H9 (cell line): Measurements from ENCODE around the gene KCNMB1. TPM values are rescaled to one million over a fixed set of nuclear protein-coding genes. Genes with fewer than 3 reads are reported as not detected.

Experiments used
- DNase-seq: peaks from one replicate; pipeline ENCODE4 v3.0.0-alpha.2; 2017
- H2AFZ ChIP-seq: one replicate; pipeline ENCODE4 v1.6.1; 2013; ENCODE audit warnings: mild to moderate bottlenecking, low read length, control low read depth, moderate library complexity
- H2AK5ac ChIP-seq: 2 replicates; pipeline ENCODE4 v1.6.1; 2013; ENCODE audit warnings: low read length, control low read depth, mixed read lengths; ENCODE audit not compliant: insufficient read length
- H2BK120ac ChIP-seq: one replicate; pipeline ENCODE4 v1.6.1; 2013; ENCODE audit warnings: low read depth, mild to moderate bottlenecking, low read length, control low read depth, inconsistent platforms; ENCODE audit not compliant: poor library complexity, severe bottlenecking
- H2BK12ac ChIP-seq: 2 replicates; pipeline ENCODE4 v1.6.1; 2013; ENCODE audit warnings: low read length, control low read depth, mixed read lengths, low read depth; ENCODE audit not compliant: insufficient read length
- H2BK15ac ChIP-seq: 2 replicates; pipeline ENCODE4 v1.6.1; 2013; ENCODE audit warnings: low read depth, low read length, control low read depth
- H2BK20ac ChIP-seq: one replicate; pipeline ENCODE4 v1.6.1; 2013; ENCODE audit warnings: low read depth, mild to moderate bottlenecking, low read length, control low read depth, inconsistent platforms; ENCODE audit not compliant: poor library complexity, severe bottlenecking
- H2BK5ac ChIP-seq: 2 replicates; pipeline ENCODE4 v1.6.1; 2013; ENCODE audit warnings: low read length, control low read depth, mixed read lengths; ENCODE audit not compliant: insufficient read length
- H3K14ac ChIP-seq: 2 replicates; pipeline ENCODE4 v1.6.1; 2013; ENCODE audit warnings: low read length, control low read depth; ENCODE audit not compliant: insufficient read depth
- H3K18ac ChIP-seq: 2 replicates; pipeline ENCODE4 v1.6.1; 2013; ENCODE audit warnings: low read depth, mild to moderate bottlenecking, mixed read lengths, low read length, control low read depth; ENCODE audit not compliant: insufficient read length
- H3K23ac ChIP-seq: 2 replicates; pipeline ENCODE4 v1.6.1; 2013; ENCODE audit warnings: low read length, control low read depth, mixed read lengths, low read depth; ENCODE audit not compliant: insufficient read length
- H3K23me2 ChIP-seq: 2 replicates; pipeline ENCODE4 v1.6.1; 2013; ENCODE audit warnings: low read depth, mild to moderate bottlenecking, mixed read lengths, low read length, control low read depth; ENCODE audit not compliant: insufficient read length, poor library complexity, severe bottlenecking
- H3K27ac ChIP-seq: 2 replicates; pipeline ENCODE4 v1.5.1; 2013; ENCODE audit warnings: low read length, control low read depth, mixed read lengths, low read depth; ENCODE audit not compliant: insufficient read length
- H3K27me3 ChIP-seq: 2 replicates; pipeline ENCODE4 v1.6.1; 2013; ENCODE audit warnings: low read length, control low read depth, inconsistent platforms; ENCODE audit not compliant: insufficient read depth
- H3K4ac ChIP-seq: 2 replicates; pipeline ENCODE4 v1.6.1; 2013; ENCODE audit warnings: low read depth, mild to moderate bottlenecking, control low read depth, inconsistent platforms, low read length, moderate library complexity
- H3K4me1 ChIP-seq: 2 replicates; pipeline ENCODE4 v1.6.1; 2013; ENCODE audit warnings: low read length, control low read depth, inconsistent platforms; ENCODE audit not compliant: insufficient read depth
- H3K4me2 ChIP-seq: 2 replicates; pipeline ENCODE4 v1.6.1; 2013; ENCODE audit warnings: low read length, control low read depth, mixed read lengths; ENCODE audit not compliant: insufficient read length, insufficient read depth
- H3K56ac ChIP-seq: 2 replicates; pipeline ENCODE4 v1.6.1; 2013; ENCODE audit warnings: low read depth, mild to moderate bottlenecking, mixed read lengths, low read length, control low read depth; ENCODE audit not compliant: insufficient read length
- H3K79me1 ChIP-seq: 2 replicates; pipeline ENCODE4 v1.6.1; 2013; ENCODE audit warnings: low read depth, mild to moderate bottlenecking, moderate library complexity, low read length, control low read depth, inconsistent platforms; ENCODE audit not compliant: insufficient read depth, poor library complexity, severe bottlenecking
- H3K79me2 ChIP-seq: 2 replicates; pipeline ENCODE4 v1.6.1; 2013; ENCODE audit warnings: low read length, control low read depth, inconsistent platforms; ENCODE audit not compliant: insufficient read depth
- H3K9ac ChIP-seq: 2 replicates; pipeline ENCODE4 v1.6.1; 2013; ENCODE audit warnings: low read length, control low read depth, mixed read lengths; ENCODE audit not compliant: insufficient read length; ENCODE audit errors: extremely low read depth
- H3K9me3 ChIP-seq: one replicate; pipeline ENCODE4 v1.6.1; 2013; ENCODE audit warnings: low read depth, low read length, inconsistent platforms; ENCODE audit not compliant: control insufficient read depth
- H3T11ph ChIP-seq: one replicate; pipeline ENCODE4 v1.6.1; 2013; ENCODE audit warnings: mild to moderate bottlenecking, low read length, control low read depth, inconsistent platforms
- H4K20me1 ChIP-seq: one replicate; pipeline ENCODE4 v1.6.1; 2013; ENCODE audit not compliant: control insufficient read depth, insufficient read length, insufficient read depth
- H4K5ac ChIP-seq: 2 replicates; pipeline ENCODE4 v1.6.1; 2013; ENCODE audit warnings: low read depth, mild to moderate bottlenecking, mixed read lengths, low read length, control low read depth; ENCODE audit not compliant: insufficient read length
- H4K8ac ChIP-seq: replicated peaks from 2 replicates; pipeline ENCODE4 v1.6.1; 2013; ENCODE audit warnings: low read length, control low read depth, mixed read lengths, low read depth; ENCODE audit not compliant: insufficient read length
- H4K91ac ChIP-seq: 2 replicates; pipeline ENCODE4 v1.6.1; 2013; ENCODE audit warnings: low read depth, mild to moderate bottlenecking, moderate library complexity, mixed read lengths, low read length, control low read depth; ENCODE audit not compliant: insufficient read length
- H3K27ac Mint-ChIP-seq, 3 experiments: 2 replicates in 2 of 3; 3 replicates in 1 of 3; pipeline ENCODE4 v1.8.0; 2020 to 2021; ENCODE audit warnings: mixed read lengths in 3 of 3, mild to moderate bottlenecking in 1 of 3, moderate library complexity in 1 of 3
- H3K27me3 Mint-ChIP-seq: 2 replicates; pipeline ENCODE4 v1.8.0; 2021; ENCODE audit warnings: low read depth, mild to moderate bottlenecking, moderate library complexity, mixed read lengths
- H3K36me3 Mint-ChIP-seq, 3 experiments: 2 replicates in 2 of 3; 3 replicates in 1 of 3; pipeline ENCODE4 v1.8.0; 2020 to 2021; ENCODE audit warnings: low read depth in 3 of 3, mixed read lengths in 3 of 3; ENCODE audit not compliant: insufficient read depth in 1 of 3
- H3K4me1 Mint-ChIP-seq, 2 experiments: 2 replicates each; pipeline ENCODE4 v1.8.0; 2020; ENCODE audit warnings: mixed read lengths in 2 of 2
- H3K4me3 Mint-ChIP-seq, 2 experiments: 2 replicates in 1 of 2; 3 replicates in 1 of 2; pipeline ENCODE4 v1.8.0; 2020 to 2021; ENCODE audit warnings: mild to moderate bottlenecking in 2 of 2, mixed read lengths in 2 of 2, moderate library complexity in 1 of 2
- H3K9me3 Mint-ChIP-seq, 2 experiments: 2 replicates in 1 of 2; 3 replicates in 1 of 2; pipeline ENCODE4 v1.8.0; 2020; ENCODE audit warnings: mild to moderate bottlenecking in 2 of 2, mixed read lengths in 2 of 2, moderate library complexity in 1 of 2
- WGBS: extraction: QIAGEN DNeasy Blood & Tissue Kit; methylation state at CpG from one replicate; pipeline ENCODE4 v1.1.7; 2013; ENCODE audit warnings: missing lambda C conversion rate, low lambda C conversion rate, mixed read lengths; ENCODE audit not compliant: insufficient read length; ENCODE audit errors: extremely low coverage; 5-methylcytosine and 5-hydroxymethylcytosine counted together
- total RNA-seq: library from RNA; stranded (reverse); gene quantifications from 2 replicates; pipeline ENCODE4 v1.2.1, GENCODE V29; 2021
- TF ChIP-seq, protein P1 (sequence below): fragments of 200-600 bp; sonication (generic); conservative IDR thresholded peaks from 3 replicates; pipeline ENCODE4 v1.8.0; 2021; ENCODE audit warnings: antibody characterized with exemption, mild to moderate bottlenecking

The KCNMB1 gene
- total RNA-seq, 1 experiment from 2014 or later = 0.28 TPM

- no peak overlapping the region for H3K4me3 Mint-ChIP-seq
- TF ChIP-seq, protein P1, sequence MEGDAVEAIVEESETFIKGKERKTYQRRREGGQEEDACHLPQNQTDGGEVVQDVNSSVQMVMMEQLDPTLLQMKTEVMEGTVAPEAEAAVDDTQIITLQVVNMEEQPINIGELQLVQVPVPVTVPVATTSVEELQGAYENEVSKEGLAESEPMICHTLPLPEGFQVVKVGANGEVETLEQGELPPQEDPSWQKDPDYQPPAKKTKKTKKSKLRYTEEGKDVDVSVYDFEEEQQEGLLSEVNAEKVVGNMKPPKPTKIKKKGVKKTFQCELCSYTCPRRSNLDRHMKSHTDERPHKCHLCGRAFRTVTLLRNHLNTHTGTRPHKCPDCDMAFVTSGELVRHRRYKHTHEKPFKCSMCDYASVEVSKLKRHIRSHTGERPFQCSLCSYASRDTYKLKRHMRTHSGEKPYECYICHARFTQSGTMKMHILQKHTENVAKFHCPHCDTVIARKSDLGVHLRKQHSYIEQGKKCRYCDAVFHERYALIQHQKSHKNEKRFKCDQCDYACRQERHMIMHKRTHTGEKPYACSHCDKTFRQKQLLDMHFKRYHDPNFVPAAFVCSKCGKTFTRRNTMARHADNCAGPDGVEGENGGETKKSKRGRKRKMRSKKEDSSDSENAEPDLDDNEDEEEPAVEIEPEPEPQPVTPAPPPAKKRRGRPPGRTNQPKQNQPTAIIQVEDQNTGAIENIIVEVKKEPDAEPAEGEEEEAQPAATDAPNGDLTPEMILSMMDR = no peak
These were observed 41.8 kb upstream of the KCNMB1 start for GRCh38 chr5:170430866-170431437.

More at GRCh38 chr5:170430866-170431437, 41.8 kb upstream of the KCNMB1 start:
- peaks cover 3 to 7% of the 10 kb centered on the region in 2 experiments; a peak in 3 of 5 replicates for H3K9me3 Mint-ChIP-seq
- H2BK5ac ChIP-seq = no peak overlapping the region
- no peak overlapping the region for H4K5ac ChIP-seq
- no peak overlapping the region for H3K23ac ChIP-seq
- H3K23me2 ChIP-seq = no peaks in the 10 kb centered on the region
- H2BK120ac ChIP-seq = no peak overlapping the region
- no peaks in the 10 kb centered on the region for H3K9me3 ChIP-seq
- H2BK12ac ChIP-seq = no peak overlapping the region
- peaks cover 0 to 6% (median 0%) of the 10 kb centered on the region in 3 experiments; a peak in 2 of 7 replicates for H3K36me3 Mint-ChIP-seq
- H2AFZ ChIP-seq = no peak overlapping the region
- H3K4me1 Mint-ChIP-seq = peaks cover 16 to 25% of the 10 kb centered on the region in 2 experiments
- H3K27me3 ChIP-seq = no peaks in the 10 kb centered on the region
- H3K4ac ChIP-seq = no peak overlapping the region
- no peak overlapping the region for H2BK20ac ChIP-seq
- no peak overlapping the region for H4K91ac ChIP-seq
- H3K14ac ChIP-seq = no peak overlapping the region
- no peak overlapping the region for H4K8ac ChIP-seq
- H3K27ac Mint-ChIP-seq = no peak overlapping the region
- H2BK15ac ChIP-seq = no peak overlapping the region
- no CpG with 5 or more reads among the region's 10 CpGs for WGBS
- H4K20me1 ChIP-seq = no peaks in the 10 kb centered on the region
- no peak overlapping the region for H3T11ph ChIP-seq
- no peak overlapping the region for H3K18ac ChIP-seq
- no peaks in the 10 kb centered on the region; the same call in none of the 2 replicates for H3K27me3 Mint-ChIP-seq
- no peak overlapping the region for H3K4me2 ChIP-seq
- no peaks in the 10 kb centered on the region for H3K79me2 ChIP-seq
- no peak overlapping the region for H2AK5ac ChIP-seq
- no peaks in the 10 kb centered on the region for H3K79me1 ChIP-seq
- 0 out of 2 replicates have a peak, but pooled peaks cover 2% of the 10 kb centered on the region for H3K4me1 ChIP-seq
- no peak for DNase-seq
- no peak overlapping the region for H3K27ac ChIP-seq
- H3K9ac ChIP-seq = no peak overlapping the region
- no peak overlapping the region for H3K56ac ChIP-seq
